ENCODE data around the gene ARHGEF12.

Gene ARHGEF12

DNA sequence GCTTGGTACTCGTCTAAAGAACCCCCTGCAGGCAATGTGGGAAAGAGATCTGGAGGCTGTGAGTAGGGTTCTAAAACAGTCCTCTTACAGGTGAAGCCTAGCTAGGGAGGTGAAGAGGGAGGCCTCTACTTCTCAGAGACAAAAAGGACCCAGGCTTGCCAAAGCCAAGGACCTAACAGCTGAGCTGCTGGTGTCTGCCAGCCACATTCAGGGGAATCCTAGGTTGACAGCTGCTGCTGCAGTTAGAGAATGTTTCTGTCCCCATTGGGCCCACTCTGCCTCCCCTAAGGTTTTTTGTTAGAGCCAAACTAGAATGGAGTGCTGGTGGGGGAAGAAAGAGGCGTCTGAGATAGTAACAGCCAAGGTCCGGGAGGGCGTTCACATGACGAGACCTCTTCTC is 37.8 kb upstream of the ARHGEF12 start:
- Histone ChIP-seq H3K27ac (no peak overlapping the region), H3K79me2 (ENCODE audit: insufficient read depth, low read depth) (no peaks in the 10 kb centered on the region), H3K36me3 (ENCODE audit: insufficient read depth) (no peaks in the 10 kb centered on the region), H3K27me3 (ENCODE audit: insufficient read depth, low read depth) (no peaks in the 10 kb centered on the region), H3K4me3 (IDR thresholded peaks at IDR 0.05; ENCODE audit: insufficient read depth, low read depth, low read length) (no peak overlapping the region), H2AFZ (ENCODE audit: low read depth) (no peak overlapping the region), H3K9ac (no peak overlapping the region), H4K20me1 (ENCODE audit: insufficient read depth) (no peaks in the 10 kb centered on the region), H3K4me1 (ENCODE audit: low read depth, poor library complexity, severe bottlenecking) (no peaks in the 10 kb centered on the region), H3K4me2 (no peak overlapping the region)
- TF ChIP-seq, protein P1, sequence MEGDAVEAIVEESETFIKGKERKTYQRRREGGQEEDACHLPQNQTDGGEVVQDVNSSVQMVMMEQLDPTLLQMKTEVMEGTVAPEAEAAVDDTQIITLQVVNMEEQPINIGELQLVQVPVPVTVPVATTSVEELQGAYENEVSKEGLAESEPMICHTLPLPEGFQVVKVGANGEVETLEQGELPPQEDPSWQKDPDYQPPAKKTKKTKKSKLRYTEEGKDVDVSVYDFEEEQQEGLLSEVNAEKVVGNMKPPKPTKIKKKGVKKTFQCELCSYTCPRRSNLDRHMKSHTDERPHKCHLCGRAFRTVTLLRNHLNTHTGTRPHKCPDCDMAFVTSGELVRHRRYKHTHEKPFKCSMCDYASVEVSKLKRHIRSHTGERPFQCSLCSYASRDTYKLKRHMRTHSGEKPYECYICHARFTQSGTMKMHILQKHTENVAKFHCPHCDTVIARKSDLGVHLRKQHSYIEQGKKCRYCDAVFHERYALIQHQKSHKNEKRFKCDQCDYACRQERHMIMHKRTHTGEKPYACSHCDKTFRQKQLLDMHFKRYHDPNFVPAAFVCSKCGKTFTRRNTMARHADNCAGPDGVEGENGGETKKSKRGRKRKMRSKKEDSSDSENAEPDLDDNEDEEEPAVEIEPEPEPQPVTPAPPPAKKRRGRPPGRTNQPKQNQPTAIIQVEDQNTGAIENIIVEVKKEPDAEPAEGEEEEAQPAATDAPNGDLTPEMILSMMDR (conservative IDR thresholded peaks at IDR 0.05; ENCODE audit: low read depth, low read length), result no peak

DNA sequence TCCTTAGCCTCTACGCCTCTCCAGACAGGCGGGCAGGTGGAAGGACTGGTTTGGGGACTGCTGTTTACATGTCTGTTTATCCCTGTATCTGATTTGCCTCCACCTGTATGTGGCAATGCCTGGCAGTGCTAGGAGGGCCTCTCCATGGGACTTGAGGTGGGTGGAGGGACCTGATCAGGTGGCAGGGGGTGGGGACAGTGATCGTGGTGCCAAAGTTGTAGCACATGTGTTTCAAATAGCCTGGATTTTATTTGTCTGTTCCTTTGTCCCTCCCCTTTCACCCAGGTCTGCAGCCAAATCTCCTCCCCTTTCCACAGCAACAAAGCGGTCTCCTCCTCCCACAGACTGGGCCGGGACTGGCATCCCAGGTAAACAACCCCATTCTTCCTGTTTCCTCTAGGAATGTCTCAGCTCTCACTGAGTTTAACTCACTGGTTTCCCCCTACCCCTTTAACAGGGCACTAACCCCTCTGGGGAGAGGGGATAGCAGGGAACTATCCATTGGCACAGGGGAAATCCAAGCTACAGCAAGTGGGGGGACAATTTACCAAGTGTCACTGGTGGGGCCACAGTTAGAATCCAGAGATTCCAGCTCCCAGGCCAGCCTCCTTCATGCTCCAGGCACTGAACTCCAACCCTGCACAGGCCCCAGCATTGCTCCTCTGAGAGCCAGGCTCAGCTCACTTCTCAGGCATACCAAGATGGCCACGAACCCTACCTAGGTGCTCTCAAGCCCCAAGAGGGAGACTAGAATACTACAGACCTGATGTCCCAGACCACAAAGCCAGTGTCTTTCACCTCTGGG is 34.0 kb upstream of the ARHGEF12 start:
- no peaks in the 10 kb centered on the region for H3K4me1 ChIP-seq (ENCODE audit: low read depth, poor library complexity, severe bottlenecking)
- no peak overlapping the region; the same call in 1 of the 2 replicates for H2AFZ ChIP-seq (ENCODE audit: low read depth)
- no peak overlapping the region for H3K9ac ChIP-seq
- no peak overlapping the region for H3K27ac ChIP-seq
- no peaks in the 10 kb centered on the region for H3K79me2 ChIP-seq (ENCODE audit: insufficient read depth, low read depth)
- no peak overlapping the region for H3K4me2 ChIP-seq
- TF ChIP-seq, protein P1 (conservative IDR thresholded peaks at IDR 0.05; ENCODE audit: low read depth, low read length), result no peak
- no peaks in the 10 kb centered on the region for H3K27me3 ChIP-seq (ENCODE audit: insufficient read depth, low read depth)
- H4K20me1 ChIP-seq (ENCODE audit: insufficient read depth), result no peaks in the 10 kb centered on the region
- no peak overlapping the region for H3K4me3 ChIP-seq (IDR thresholded peaks at IDR 0.05; ENCODE audit: insufficient read depth, low read depth, low read length)
- H3K36me3 ChIP-seq (ENCODE audit: insufficient read depth), result no peaks in the 10 kb centered on the region

DNA sequence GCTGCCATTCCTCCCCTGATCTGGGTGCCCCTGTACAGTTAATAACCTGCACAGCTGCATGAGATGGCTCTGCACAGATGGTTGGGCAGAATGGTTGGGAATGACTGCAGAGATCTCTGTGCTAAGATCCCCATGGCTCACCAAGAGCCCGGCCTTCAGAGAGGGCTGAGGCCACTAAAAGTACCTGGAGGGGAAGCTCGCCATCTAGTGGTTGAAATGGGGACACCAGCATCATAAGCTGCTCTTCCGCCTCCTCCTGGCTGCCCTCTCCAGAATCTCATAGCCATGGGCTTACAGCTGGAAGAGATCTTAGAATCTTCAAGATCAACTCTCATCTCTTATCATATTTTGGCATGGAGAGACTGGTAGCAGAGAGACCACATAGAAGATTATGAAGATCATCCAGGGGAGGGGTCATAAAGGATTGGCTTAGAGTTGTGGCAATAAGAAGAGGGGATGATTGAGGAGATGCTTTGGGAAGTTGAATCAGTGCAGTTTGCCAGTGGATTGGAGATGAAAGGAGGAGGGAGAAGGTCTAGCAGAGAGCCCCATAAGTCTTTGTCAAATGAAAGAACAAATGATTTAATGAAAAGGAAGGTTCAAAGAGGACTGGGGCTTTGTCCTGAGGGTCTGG is 33.1 kb upstream of the ARHGEF12 start:
- Histone ChIP-seq H2AFZ (ENCODE audit: low read depth) (no peak overlapping the region; the same call in 1 of the 2 replicates), H3K27ac (no peak overlapping the region), H4K20me1 (ENCODE audit: insufficient read depth) (no peaks in the 10 kb centered on the region), H3K36me3 (ENCODE audit: insufficient read depth) (no peaks in the 10 kb centered on the region), H3K9ac (no peak overlapping the region), H3K79me2 (ENCODE audit: insufficient read depth, low read depth) (no peaks in the 10 kb centered on the region), H3K4me3 (IDR thresholded peaks at IDR 0.05; ENCODE audit: insufficient read depth, low read depth, low read length) (no peak overlapping the region), H3K4me1 (ENCODE audit: low read depth, poor library complexity, severe bottlenecking) (no peaks in the 10 kb centered on the region), H3K4me2 (no peak overlapping the region), H3K27me3 (ENCODE audit: insufficient read depth, low read depth) (no peaks in the 10 kb centered on the region)
- TF ChIP-seq, protein P1 (conservative IDR thresholded peaks at IDR 0.05; ENCODE audit: low read depth, low read length), result peak; percentile 79

GRCh38 chr11:120304526-120304925 is 31.7 kb upstream of the ARHGEF12 start:
- no peak overlapping the region for H3K9ac ChIP-seq
- H3K27me3 ChIP-seq (ENCODE audit: insufficient read depth, low read depth), result no peaks in the 10 kb centered on the region
- H3K4me1 ChIP-seq (ENCODE audit: low read depth, poor library complexity, severe bottlenecking), result no peaks in the 10 kb centered on the region
- H3K36me3 ChIP-seq (ENCODE audit: insufficient read depth), result no peaks in the 10 kb centered on the region
- no peak overlapping the region for H3K4me2 ChIP-seq
- H3K27ac ChIP-seq, result no peak overlapping the region
- TF ChIP-seq, protein P1 (conservative IDR thresholded peaks at IDR 0.05; ENCODE audit: low read depth, low read length), result no peak
- H3K79me2 ChIP-seq (ENCODE audit: insufficient read depth, low read depth), result no peaks in the 10 kb centered on the region
- no peaks in the 10 kb centered on the region for H4K20me1 ChIP-seq (ENCODE audit: insufficient read depth)
- H3K4me3 ChIP-seq (IDR thresholded peaks at IDR 0.05; ENCODE audit: insufficient read depth, low read depth, low read length), result no peak overlapping the region
- H2AFZ ChIP-seq (ENCODE audit: low read depth), result no peak overlapping the region

Measured in KMS-11 (cell line).